Stimulated activated CD4-positive, alpha-beta T cell treated with anti-CD3 and anti-CD28 coated beads, TNF-alpha, amount 100 ng/mL, for 24 hours (primary cell): ENCODE measurements around the gene GOLGA6L10.
"Not testable (repeated sequence)": the region's sequence is repeated elsewhere in the genome, so short reads cannot be mapped to it uniquely, and the experiment has no call there.

ENCODE experiments used
- DNase-seq, 3 experiments: peaks; one replicate each; pipeline ENCODE4 v3.0.0-alpha.2; 2020; ENCODE audit warnings: low read depth in 3 of 3

Gene GOLGA6L10, protein sequence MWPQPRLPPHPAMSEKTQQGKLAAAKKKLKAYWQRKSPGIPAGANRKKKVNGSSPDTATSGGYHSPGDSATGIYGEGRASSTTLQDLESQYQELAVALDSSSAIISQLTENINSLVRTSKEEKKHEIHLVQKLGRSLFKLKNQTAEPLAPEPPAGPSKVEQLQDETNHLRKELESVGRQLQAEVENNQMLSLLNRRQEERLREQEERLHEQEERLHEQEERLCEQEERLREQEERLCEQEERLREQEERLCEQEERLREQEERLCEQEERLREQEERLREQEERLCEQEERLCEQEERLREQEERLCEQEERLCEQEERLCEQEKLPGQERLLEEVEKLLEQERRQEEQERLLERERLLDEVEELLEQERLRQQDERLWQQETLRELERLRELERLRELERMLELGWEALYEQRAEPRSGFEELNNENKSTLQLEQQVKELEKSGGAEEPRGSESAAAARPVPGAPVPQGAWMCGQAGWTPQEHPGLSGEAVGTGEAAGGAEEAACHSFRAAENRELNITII

DNA sequence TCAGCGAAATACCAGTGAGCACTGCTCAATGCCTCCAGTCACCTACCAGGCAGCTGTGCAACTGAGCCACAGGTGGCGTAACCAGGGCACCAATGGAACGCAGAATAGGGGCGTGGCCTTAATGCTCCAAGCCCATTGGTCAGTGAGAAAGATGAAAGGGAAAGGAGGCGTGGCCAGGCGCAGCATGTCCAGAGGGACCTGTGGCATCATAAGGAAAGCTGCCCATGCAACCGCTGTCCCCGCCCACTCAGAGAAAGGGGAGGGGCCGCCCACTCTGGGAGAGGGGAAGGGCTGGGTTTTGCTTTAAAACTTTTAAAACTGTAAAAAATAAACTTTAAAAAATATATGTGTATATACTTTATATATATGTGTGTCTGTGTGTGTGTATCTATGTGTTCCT, at the start of gene GOLGA6L10:
GOLGA6L10 (minus strand) TSS at position 101 of the 400 bp plus-strand sequence; CDS start at position 1, 100 bp downstream.
- DNase-seq, result not testable (repeated sequence)

DNA sequence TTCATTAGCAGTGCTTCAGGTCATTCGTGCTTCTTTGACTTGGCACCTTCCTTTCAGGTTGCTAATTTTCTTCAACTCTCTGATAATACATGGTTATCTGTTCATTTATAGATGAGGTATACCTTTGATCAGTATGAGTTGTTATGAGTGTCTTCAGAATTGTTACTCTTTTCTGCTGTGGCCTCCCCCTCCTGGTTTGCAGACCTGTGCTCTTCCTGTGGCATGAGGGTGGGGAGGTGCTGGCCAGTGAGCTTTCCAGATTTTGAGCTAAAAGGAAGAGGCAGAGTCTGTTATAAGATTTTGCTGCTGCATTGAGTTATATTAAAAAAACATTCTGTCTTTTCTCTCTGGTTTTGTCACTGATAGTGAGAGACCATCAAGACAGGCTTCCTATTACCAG, 49.5 kb upstream of the GOLGA6L10 start:
- DNase-seq, result no peak

GRCh38 chr15:82397817-82398216, 48.5 kb upstream of the GOLGA6L10 start:
- DNase-seq, result no peak

DNA sequence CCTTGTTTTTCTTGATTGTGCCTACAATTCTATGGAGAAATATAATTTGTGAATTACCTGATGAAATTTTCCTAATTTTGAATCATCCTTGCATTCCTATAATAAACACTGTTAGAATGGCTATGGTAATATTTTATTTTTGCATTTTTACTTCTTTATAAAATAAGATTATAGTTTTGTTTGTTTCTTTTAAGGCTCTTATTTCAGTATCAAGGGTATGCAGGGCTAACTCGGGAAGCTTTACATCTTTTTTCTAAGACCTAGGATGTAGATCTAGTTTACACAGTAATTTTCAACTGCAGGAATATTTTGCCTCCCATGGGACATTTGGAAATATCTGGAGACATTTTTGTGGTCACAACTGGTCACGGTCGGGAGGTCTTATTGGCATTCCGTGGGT, 46.5 kb upstream of the GOLGA6L10 start:
- not testable (repeated sequence) for DNase-seq

- no peak for DNase-seq
These were observed 44.4 kb upstream of the GOLGA6L10 start for GRCh38 chr15:82393671-82394070.

DNA sequence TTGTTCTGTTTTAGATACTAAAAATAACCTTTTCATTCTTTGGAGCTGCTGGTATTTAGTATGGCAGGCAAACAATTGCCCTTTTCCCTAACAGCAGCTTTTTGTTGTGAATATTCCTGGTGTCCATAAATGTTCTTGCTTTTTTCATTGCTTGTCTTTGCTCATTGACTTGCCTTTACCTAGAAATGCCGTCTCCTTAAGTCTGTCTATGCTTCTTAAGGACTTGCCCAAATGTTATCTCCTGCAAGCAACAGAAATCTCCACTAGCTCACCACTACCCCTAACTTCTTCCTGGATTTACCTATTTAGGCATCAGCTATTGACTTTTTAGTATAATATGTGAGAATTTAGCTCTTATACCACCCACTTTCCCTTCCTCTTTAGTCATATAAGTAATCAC, 42.8 kb upstream of the GOLGA6L10 start:
- DNase-seq, result not testable (repeated sequence)

DNA sequence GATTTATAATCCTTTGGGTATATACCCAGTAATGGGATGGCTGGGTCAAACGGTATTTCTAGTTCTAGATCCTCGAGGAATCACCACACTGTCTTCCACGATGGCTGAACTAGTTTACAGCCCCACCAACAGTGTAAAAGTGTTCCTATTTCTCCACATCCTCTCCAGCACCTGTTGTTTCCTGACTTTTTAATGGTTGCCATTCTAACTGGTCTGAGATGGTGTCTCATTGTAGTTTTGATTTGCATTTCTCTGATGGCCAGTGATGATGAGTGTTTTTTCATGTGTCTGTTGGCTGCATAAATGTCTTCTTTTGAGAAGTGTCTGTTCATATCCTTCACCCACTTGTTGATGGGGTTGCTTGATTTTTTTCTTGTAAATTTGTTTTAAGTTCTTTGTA, 40.9 kb upstream of the GOLGA6L10 start:
- DNase-seq, result not testable (repeated sequence)

DNA sequence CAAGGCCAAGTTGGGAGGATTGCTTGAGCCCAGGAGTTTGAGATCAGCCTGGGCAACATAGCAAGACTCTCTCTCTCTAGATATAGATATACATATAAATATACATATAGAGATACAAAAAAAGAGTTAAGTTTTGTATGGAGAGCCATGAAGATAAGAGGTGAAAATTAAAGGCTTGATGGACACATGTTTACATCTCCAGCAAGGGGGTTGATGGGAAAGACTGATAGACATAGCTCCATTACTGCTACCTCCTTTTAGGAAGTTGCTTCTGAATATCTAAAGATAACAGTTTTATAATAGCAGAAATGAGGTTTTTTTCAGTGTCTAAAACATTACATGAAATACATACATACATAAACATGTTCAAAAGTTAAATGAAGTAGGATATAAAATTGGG, 37.9 kb upstream of the GOLGA6L10 start:
- not testable (repeated sequence) for DNase-seq

DNA sequence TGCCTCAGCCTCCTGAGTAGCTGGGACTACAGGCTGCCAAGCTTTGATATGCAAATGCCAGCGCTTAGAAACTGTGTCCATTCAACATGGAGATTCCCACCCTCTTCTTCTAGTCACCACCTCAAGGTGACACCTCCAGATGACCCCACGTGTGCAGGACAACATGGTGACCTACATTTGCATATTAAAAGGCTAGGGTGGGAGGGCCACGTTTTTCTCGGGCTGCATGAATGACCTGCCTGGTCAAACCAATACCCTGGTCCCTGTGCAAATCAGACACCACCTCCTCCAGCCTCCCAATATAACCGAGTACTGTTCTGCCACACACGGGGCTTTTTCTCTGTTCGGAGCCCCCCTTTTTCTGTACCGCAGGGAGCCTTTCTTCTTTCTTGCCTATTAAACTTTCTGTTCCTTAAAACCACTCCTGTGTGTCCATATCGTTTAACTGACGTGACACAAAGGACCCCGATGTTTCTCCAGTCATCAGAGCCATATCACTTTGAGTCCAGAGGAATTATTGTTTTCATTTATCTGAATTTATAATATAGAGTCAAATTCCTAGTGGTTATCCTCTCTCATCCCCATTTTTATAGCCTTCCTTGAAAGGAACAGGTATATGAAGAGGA, 32.2 kb upstream of the GOLGA6L10 start:
- not testable (repeated sequence) for DNase-seq

DNA sequence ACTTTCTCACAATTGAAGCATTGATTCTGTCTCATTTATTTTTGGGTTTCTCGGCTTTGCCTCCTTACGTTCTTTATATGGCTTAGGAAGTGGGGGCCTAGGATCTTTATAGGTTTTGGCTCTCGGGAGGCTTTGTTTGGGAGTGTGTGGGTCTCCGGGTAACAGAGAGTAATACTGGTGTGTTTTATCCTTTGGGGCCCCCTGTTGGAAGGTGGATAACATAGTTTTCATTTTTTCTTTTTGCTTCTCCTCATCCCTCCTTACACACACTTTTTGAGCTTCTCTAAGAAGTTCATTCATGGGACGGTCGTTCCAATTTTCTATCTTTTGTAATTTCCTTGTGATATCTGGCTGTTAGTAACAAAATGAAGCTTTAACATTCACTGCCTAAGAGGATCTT, 30.3 kb upstream of the GOLGA6L10 start:
- not testable (repeated sequence) for DNase-seq

DNA sequence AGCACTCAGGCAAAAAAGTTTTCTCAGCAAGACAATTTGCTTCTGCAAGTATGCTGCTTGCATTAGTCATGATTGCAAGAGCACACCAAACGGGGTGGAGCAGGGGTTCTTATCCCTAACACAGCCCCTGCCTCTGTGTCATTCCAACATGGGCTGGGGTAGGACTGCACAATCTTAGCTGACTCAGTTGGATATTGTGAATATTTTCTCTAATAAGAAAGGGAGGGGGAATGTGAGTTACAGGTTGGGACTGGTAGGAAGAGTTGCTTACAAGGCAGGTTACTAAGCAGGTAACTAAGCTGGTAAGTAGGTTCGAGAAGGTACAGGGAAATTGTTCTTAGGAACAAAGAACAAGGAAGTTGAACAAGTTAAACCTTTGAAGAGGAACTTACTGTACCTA, 24.4 kb upstream of the GOLGA6L10 start:
- not testable (repeated sequence) for DNase-seq

- DNase-seq, result no peak
These were observed 22.4 kb upstream of the GOLGA6L10 start for GRCh38 chr15:82371656-82372055.

DNA sequence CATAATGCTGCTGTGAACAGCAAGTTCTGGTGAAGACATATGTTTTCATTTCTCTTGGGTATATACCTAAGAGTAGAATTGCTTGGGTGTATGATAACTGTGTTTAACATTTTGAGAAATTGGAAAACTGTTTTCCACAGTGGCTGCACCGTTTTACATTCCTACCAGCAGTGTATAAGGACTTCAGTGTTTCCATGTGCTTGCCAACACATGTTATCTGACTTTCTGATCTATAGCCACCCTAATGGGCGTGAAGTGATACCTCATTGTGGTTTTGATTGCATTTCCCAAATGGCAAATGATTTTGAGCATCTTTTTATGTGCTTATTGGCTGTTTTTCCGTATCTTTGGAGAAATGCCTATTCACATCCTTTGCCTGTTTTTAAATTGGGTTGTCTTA, 18.5 kb upstream of the GOLGA6L10 start:
- not testable (repeated sequence) for DNase-seq

GRCh38 chr15:82365692-82366323, 16.5 kb upstream of the GOLGA6L10 start:
- DNase-seq, result peak in 2 of 3 experiments; percentile 3 to 34

DNA sequence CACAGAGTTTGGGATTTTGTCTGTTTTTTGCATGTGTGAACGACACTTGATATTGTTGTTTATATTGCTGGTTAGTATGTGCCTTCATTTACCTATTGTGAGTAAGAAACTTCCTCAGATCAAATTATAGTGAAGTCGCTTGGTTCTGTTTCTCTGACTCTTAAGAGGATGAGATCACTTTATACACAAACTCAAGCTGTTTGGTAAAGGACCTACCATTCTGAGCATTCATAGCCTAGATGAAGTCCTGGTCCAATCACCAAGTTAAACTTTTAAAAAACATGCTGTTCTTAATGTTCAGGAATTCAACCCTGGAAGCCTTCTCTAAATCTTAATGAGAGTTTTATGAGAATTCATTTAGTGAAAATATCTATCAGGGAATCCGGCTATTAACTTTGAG, 15.3 kb upstream of the GOLGA6L10 start:
- not testable (repeated sequence) for DNase-seq

GRCh38 chr15:82362790-82363189, 13.5 kb upstream of the GOLGA6L10 start:
- not testable (repeated sequence) for DNase-seq

DNA sequence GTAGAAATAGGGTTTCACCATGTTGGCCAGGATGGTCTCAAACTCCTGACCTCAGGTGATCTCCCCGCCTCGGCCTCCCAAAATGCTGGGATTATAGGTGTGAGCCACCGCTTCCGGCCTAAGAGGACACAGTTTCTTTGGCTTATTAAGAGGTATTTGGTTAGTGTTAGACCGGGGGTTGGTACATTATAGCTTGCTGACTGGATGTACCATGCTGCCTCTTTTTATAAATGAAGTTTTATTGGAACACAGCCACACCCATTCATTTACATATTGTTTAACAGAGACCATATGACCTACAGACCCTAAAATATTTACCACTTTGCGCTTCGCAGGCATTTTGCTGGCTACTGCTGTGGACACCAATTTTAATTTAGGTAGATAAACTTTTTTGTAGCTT, 11.3 kb upstream of the GOLGA6L10 start:
- DNase-seq, result not testable (repeated sequence)

- not testable (repeated sequence) for DNase-seq
These were observed 5.8 kb upstream of the GOLGA6L10 start for GRCh38 chr15:82355055-82355454.

DNA sequence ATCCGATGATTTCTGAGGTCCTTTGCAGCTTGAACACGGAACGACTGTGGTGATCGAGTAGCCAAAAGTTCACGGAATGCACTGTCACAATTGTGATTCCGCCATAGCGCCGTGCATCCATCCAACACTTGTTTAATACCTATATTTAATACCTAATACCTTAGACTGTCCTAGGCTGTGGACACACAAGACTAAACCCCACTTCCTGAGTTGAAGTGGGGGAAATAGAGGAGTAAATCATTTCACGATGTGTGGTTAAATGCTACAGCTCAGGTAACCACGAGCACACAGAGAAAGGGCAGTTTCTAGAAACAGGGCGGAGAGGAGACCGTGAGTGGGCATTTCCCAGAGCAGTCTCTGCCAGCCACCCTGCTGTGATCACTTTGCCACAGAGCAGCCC, 5.3 kb upstream of the GOLGA6L10 start:
- DNase-seq, result not testable (repeated sequence)

GRCh38 chr15:82347645-82348044, 1.6 kb downstream of the GOLGA6L10 start:
- not testable (repeated sequence) for DNase-seq

DNA sequence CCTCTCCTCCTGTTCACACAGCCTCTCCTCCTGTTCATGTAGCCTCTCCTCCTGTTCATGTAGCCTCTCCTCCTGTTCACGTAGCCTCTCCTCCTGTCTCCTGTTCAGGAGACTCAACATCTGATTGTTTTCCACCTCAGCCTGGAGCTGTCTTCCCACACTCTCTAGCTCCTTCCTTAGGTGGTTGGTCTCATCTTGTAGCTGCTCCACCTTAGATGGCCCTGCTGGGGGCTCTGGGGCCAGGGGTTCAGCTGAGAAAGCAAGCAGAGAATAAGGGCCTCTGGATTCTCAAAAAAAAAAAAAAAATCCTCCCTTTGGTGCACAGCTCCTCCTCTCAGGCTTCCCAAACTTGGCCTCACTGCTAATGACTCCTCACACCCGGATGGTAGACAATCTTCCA, 4.1 kb downstream of the GOLGA6L10 start:
- DNase-seq, result not testable (repeated sequence)

DNA sequence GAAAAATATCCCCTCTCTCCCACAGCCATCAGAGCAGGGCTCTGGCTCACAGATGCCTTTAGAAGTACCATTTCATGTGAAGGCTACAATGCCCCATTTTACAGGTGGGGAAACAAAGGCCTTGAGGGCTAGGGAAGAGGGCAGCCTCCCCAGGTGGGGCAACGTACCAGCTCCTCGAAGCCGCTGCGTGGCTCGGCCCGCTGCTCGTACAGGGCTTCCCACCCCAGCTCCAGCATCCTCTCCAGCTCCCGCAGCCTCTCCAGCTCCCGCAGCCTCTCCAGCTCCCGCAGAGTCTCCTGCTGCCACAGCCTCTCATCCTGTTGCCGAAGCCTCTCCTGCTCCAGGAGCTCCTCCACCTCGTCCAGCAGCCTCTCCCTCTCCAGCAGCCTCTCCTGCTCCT, 4.9 kb downstream of the GOLGA6L10 start:
- DNase-seq, result not testable (repeated sequence)
